Stomach (tissue), 4 donors: ENCODE measurements around the gene DHTKD1.

Experiments used
- CTCF ChIP-seq, 7 experiments: fragments of 450-650 bp in 4 of 7; fragments of 200-600 bp in 3 of 7; sonication (generic) in 3 of 7; IDR thresholded peaks; one replicate each; pipeline ENCODE4 v1.5.1; 2016 to 2019; ENCODE audit warnings: antibody characterized with exemption in 7 of 7, control low read depth in 2 of 7, mild to moderate bottlenecking in 1 of 7
- EP300 ChIP-seq: sonication (generic); formaldehyde crosslinking; IDR thresholded peaks from one replicate; pipeline ENCODE4 v1.6.1; 2017; ENCODE audit warnings: antibody characterized with exemption
- POLR2A ChIP-seq, 4 donors: fragments of 450-650 bp; IDR thresholded peaks; one replicate each; pipeline ENCODE4 v1.6.1; 2016; ENCODE audit warnings: antibody characterized with exemption in 4 of 4, control low read depth in 2 of 4, mild to moderate bottlenecking in 1 of 4, moderate library complexity in 1 of 4
- POLR2AphosphoS5 ChIP-seq, 3 donors: sonication (generic); formaldehyde crosslinking; IDR thresholded peaks; one replicate each; pipeline ENCODE4 v1.6.1; 2016; ENCODE audit warnings: antibody characterized with exemption in 3 of 3

- no peak for TF ChIP-seq CTCF (IDR thresholded peaks at IDR 0.05)
- TF ChIP-seq POLR2A (IDR thresholded peaks at IDR 0.05): no peak
- no peak for TF ChIP-seq POLR2AphosphoS5 (IDR thresholded peaks at IDR 0.05)
- no peak for TF ChIP-seq EP300
These were observed 12.7 kb downstream of the DHTKD1 start for GRCh38 chr10:12081470-12081869.
